Raji (cell line): Measurements from ENCODE around the gene FMN1.

ENCODE experiments used
- POLR2A ChIP-seq: IDR thresholded peaks from 2 replicates; pipeline ENCODE4 v1.6.1; 2011; ENCODE audit warnings: low read depth, low read length, control low read depth; ENCODE audit not compliant: insufficient read depth

The FMN1 gene

GRCh38 chr15:33098094-33099058 lies 96.1 kb downstream of the FMN1 start:
- no peak for TF ChIP-seq POLR2A

- TF ChIP-seq POLR2A = no peak
These were observed 98.4 kb downstream of the FMN1 start for GRCh38 chr15:33096134-33096533.

DNA sequence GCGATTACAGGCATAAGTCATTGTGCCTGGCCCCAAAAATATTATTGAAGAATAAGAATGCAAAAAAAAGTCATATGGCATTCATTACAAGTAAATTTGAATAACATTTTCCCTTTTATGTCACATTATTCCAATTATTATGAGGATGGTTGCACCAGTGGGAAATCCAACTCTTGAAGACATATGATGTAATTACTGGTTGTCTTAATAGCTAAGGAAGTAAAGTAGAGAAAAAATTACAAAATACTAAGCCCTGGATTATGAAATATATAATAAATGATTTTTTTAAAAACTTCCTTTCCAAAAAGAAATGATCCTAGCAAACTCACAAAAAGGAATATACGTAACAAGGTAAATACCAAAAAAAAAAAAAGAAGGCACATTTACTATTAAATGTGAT lies 98.9 kb downstream of the FMN1 start:
- no peak for TF ChIP-seq POLR2A

DNA sequence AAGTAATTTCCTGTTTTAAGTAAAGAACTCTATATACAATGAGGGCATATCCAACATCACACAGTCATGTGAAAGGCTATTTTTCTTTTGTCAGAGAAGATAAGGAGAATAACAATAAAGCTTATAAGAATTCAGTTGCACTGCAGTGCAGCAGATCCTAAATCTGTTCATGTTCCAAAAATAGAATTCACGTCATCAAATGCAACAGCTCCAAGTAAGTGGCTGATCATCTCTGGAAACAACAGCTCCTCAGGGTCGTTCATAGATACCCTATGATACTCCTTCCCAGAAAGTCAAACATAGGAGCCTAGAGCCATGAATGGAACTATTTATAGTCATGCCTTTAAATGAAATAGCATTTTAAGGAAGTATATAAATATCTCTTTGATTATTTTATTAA lies 100.2 kb downstream of the FMN1 start:
- TF ChIP-seq POLR2A = no peak

DNA sequence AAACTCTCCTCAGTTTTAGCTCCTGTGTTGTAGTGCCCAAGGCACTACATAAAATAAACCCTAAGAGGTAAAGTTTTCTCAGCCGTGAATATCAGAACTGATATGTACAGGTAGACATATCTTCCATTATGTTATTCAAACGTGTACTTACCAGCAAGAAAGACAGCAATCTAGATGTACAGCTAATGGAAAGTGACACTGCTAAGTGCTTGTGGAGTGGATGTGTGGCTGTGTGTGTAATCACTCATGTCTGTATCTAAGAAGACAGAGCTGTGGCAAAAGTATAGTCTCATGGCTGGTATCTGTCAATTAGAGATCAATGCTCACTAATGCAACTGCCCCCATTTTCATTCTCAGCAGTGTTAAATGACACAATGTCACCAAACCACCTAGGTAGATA lies 101.3 kb downstream of the FMN1 start:
- no peak for TF ChIP-seq POLR2A

DNA sequence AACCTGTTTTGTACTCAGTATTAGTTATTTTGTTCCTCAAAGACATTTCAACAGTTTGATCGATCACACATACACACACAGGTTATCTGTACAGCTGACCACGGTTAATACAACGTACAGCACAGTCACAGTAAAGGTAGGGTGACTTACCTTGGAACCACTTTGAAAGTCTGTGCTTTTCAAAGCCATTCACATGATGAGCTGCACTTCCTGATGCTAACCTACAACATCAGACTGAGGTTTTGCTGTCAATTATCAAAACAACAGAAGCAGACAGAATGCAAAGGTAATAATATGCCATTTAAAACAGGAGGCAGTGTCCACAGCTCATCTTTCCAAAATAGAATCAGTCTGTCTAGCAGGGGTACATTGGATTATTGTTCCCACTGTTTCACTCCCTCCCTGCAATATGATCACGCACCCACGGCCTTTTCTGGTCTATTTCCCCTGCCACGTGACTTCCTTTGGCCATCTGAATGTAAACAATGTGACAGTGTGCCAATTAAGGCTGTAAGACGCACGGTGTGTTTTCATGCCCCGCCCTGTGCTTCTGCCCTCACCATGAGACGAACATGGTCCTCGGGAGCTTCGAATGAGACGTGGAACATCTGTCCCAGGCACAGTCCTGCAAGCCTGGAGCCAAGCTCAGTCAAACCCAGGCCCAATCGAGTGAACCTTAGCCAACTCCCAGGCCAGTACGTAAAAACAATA lies 102.4 kb downstream of the FMN1 start:
- TF ChIP-seq POLR2A = no peak

DNA sequence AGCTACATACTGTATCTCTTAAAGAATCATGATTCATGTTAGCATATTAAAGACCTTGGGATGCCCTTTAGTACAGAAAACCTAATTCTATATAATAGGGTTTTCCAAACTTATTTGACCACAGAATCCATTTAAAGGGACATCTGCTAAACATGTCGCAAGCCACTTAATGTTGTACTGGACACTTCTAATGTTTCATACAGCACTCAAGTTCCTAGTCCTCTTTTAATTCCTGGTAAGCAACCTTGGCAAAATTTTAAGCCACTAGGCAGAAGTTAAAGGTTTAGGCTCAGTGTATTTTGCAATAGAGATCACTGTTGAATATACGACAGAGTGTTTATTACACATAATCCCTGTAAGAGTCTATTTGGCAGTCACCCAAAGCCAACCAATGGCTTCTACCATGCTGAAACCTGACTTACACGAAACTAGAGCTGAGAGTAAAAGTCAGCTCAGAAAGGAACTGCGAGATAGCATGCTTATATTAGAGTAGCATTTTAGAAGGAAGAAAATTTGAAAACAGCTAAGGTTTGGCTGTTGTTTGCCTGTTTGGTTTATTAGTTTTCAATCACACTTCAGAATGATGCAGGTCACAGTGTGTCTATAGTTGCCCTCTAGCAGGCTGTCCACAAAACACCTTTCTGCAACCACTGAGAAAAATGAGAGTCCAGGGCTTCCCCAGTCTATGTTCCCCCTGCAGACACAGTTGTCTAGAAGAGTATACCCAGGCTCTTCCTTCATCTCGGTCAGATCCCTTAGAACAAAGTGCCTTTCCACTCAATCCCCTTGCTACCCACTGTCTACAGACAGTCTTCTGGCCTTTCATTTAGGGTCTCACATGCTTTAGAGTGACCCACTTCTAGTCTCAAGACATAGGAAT lies 104.4 kb downstream of the FMN1 start:
- no peak for TF ChIP-seq POLR2A

GRCh38 chr15:33089165-33089877 lies 105.2 kb downstream of the FMN1 start:
- no peak for TF ChIP-seq POLR2A

DNA sequence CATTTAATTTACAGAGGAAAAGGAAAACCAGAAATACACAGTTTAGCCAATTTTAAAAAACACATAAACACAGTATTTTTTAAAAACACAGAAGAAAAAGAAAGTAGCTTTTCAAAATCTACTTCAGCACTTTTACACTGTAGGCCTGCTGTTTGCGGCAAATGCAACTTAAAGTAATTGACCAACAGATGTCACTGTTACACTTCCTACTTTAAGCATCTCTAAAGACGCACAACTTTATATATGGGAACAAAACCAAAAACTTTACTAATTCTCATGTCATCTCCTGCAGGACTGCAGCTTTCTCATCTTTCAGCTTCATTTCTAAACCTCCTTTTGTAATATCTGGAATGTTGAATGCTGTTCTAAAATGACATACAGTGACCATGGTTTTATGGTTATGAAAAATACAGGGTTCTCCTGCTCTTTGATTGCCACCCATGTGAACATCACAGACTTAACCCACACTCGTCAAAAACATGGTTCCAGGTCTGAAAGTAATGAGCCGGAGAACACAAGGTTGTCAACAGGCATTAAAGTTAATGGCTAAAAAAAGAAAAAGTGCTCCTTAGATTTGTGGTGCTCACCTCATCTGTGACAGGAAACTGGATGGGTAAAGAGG lies 107.9 kb downstream of the FMN1 start:
- TF ChIP-seq POLR2A = no peak

DNA sequence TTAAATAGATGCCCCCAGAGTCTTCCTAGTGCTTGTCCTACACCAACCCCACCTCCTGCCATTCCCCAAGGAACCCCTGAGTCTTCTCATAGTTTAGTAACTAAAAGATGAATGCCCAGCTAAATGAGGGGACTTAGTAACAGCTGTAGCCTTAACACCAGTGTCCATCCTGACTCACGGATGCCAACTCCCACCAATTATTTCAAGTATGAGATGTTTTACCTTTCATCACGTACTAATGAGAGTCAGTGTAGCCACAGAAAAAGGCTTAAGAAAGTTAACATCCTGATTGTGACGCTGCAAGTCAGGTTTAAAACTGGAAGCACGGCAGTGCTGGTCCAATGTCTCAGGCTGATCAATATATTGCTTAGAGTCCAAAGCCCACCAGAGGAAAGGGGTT lies 109.9 kb downstream of the FMN1 start:
- no peak for TF ChIP-seq POLR2A

GRCh38 chr15:33083232-33084081 lies 111.1 kb downstream of the FMN1 start:
- TF ChIP-seq POLR2A = no peak

GRCh38 chr15:33080006-33080405 lies 114.5 kb downstream of the FMN1 start:
- no peak for TF ChIP-seq POLR2A

DNA sequence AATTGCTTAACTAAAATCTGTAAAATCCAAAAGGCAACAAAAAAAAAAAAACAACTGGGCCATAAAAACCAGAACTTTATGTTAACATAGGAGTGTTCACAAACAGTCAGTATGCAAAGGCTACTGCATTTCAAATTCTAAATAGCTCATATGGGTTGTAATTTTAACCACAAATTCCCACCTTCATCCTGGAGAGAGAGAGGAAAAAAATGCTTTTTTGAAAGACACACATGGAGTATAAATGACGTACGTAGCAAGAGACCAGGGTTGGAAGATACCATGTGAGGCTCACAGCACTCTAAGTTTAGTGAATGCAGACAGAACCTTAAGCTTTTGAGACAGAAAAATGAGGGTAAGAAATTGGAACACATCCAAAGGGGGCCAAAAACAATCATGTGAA lies 115.9 kb downstream of the FMN1 start:
- no peak for TF ChIP-seq POLR2A

GRCh38 chr15:33076937-33077336 lies 117.6 kb downstream of the FMN1 start:
- no peak for TF ChIP-seq POLR2A

DNA sequence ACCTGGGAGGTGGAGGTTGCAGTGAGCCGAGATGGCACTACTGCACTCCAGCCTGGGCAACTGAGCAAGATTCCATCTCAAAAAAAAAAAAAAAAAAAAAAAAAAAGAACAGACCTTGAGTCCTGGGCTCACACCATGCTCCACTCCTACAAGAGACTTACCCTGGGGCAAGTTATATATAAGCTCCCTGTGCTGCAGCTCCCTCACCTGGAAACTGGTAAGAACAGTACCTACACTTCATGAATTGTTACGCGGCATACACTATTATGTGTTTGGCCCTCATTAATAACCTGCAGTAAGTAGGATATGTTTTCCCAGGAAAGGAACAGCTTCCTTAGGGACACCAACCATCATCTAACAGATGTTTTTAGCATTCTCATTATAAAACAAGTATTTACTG lies 119.6 kb downstream of the FMN1 start:
- TF ChIP-seq POLR2A = no peak
